ENCODE results near the gene PARS2.
"Not testable (repeated sequence)": the region's sequence is repeated elsewhere in the genome, so short reads cannot be mapped to it uniquely, and the experiment has no call there.

Gene PARS2

GRCh38 chr1:54794451-54795355 is 30.4 kb upstream of the PARS2 start:
- CTCF ChIA-PET, result interaction anchor here (0.5 to 5.1 kb wide), 7 partner anchors 14 to 443 kb away, joined by 3 to 21 read pairs (median 3); no protein-coding TSS in a partner anchor
- Mint-ChIP-seq H3K27ac (no peak overlapping the region), H3K36me3 (peaks cover 7% of the 10 kb centered on the region)

DNA sequence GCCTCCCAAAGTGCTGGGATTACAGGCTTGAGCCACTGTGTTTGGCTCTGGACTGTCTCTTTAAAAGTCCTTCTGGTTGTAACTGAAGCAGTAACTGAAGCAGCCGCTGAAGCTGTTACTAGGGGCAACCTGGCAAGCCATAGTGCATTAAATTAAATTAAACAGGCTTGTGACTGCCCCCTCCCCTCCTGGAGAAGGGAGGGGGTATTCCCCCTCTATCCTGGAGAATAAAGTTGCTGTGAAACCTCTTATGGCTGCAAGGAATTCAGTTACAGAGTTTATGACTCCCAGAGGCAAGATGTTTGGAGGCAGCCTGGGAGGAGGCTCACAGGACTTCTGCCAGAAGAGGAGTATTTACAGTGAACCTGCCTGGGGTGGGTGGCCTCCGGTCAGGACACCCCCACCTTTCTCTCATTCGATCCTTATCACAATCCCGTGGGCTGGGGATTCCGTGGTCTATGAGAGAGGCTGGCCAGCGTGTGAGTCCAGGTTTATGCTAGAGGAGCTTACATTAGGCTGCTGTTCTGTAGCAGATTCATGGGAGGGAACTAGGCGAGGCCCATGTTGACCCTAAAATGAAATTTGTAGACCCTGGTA is 28.5 kb upstream of the PARS2 start:
- Mint-ChIP-seq H3K27me3 (no peaks in the 10 kb centered on the region), H3K9me3 (peaks cover 2% of the 10 kb centered on the region), H3K4me3 (no peak overlapping the region), H3K4me1 (peaks cover 14% of the 10 kb centered on the region), H3K27ac (no peak overlapping the region), H3K36me3 (peaks cover 7% of the 10 kb centered on the region)
- no peak for DNase-seq
- CTCF ChIA-PET, result interaction anchor here (1.2 to 5.1 kb wide), 4 partner anchors 8 to 125 kb away, joined by 3 to 21 read pairs (median 14); partner anchors contain the start of gene TTC22

More at GRCh38 chr1:54794451-54795355, 30.4 kb upstream of the PARS2 start:
- Mint-ChIP-seq H3K27me3 (no peaks in the 10 kb centered on the region), H3K4me3 (no peak overlapping the region), H3K9me3 (peaks cover 2% of the 10 kb centered on the region), H3K4me1 (peaks cover 33% of the 10 kb centered on the region)
- DNase-seq, result no peak

GRCh38 chr1:54791880-54792522 is 27.7 kb upstream of the PARS2 start:
- peak; percentile 71 for DNase-seq
- H3K27me3 Mint-ChIP-seq, result no peaks in the 10 kb centered on the region
- CTCF ChIA-PET, result interaction anchor here (1.0 to 5.1 kb wide), 5 partner anchors 9 to 121 kb away, joined by 3 to 21 read pairs (median 7); partner anchors contain the start of gene TTC22

GRCh38 chr1:54788459-54788858 is 24.1 kb upstream of the PARS2 start:
- H3K4me1 Mint-ChIP-seq, result no peaks in the 10 kb centered on the region
- H3K9me3 Mint-ChIP-seq, result peaks cover 2% of the 10 kb centered on the region
- no peak overlapping the region for H3K27ac Mint-ChIP-seq
- CTCF ChIA-PET, result no interaction called here
- no peak for DNase-seq
- H3K36me3 Mint-ChIP-seq, result peaks cover 4% of the 10 kb centered on the region
- no peak overlapping the region for H3K4me3 Mint-ChIP-seq
- no peaks in the 10 kb centered on the region for H3K27me3 Mint-ChIP-seq

More at GRCh38 chr1:54791880-54792522, 27.7 kb upstream of the PARS2 start:
- no peak overlapping the region for H3K4me3 Mint-ChIP-seq
- H3K36me3 Mint-ChIP-seq, result peaks cover 7% of the 10 kb centered on the region
- H3K27ac Mint-ChIP-seq, result no peak overlapping the region
- H3K9me3 Mint-ChIP-seq, result peaks cover 2% of the 10 kb centered on the region
- peaks cover 10% of the 10 kb centered on the region for H3K4me1 Mint-ChIP-seq

- Mint-ChIP-seq H3K9me3 (peaks cover 2% of the 10 kb centered on the region), H3K4me3 (no peak overlapping the region), H3K27ac (no peak overlapping the region), H3K27me3 (no peaks in the 10 kb centered on the region), H3K4me1 (no peaks in the 10 kb centered on the region), H3K36me3 (peaks cover 4% of the 10 kb centered on the region)
- CTCF ChIA-PET, result no interaction called here
- DNase-seq, result no peak
These were observed 23.3 kb upstream of the PARS2 start for GRCh38 chr1:54787604-54788003.

DNA sequence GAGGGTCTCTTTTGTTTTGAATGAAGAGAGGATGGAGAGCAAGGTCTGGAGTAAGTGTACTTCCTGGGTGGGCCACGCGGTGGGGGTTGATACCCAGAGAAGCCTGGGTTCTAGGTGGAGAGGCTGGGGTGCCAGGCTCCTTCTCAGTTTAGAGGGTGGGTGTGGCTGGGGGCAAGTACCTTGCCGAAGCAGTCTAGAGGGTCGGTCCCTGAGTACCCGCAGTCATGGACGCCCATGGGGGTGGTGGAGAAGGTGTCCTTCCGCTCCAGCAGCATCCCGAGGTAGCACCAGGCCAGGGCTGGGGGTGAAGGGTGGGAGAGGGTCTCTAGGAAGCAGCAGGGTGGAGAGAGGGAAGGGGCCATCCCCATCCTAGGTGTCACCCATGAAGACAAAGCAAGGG is 22.5 kb upstream of the PARS2 start:
- CTCF ChIA-PET, result no interaction called here
- no peak overlapping the region for H3K27ac Mint-ChIP-seq
- no peak overlapping the region for H3K4me3 Mint-ChIP-seq
- H3K27me3 Mint-ChIP-seq, result no peaks in the 10 kb centered on the region
- H3K4me1 Mint-ChIP-seq, result no peaks in the 10 kb centered on the region
- no peak for DNase-seq
- H3K36me3 Mint-ChIP-seq, result peaks cover 1% of the 10 kb centered on the region
- no peaks in the 10 kb centered on the region for H3K9me3 Mint-ChIP-seq

GRCh38 chr1:54784066-54784465 is 19.7 kb upstream of the PARS2 start:
- H3K4me3 Mint-ChIP-seq, result no peak overlapping the region
- H3K27ac Mint-ChIP-seq, result no peak overlapping the region
- H3K36me3 Mint-ChIP-seq, result peaks cover 2% of the 10 kb centered on the region
- no peaks in the 10 kb centered on the region for H3K27me3 Mint-ChIP-seq
- no peaks in the 10 kb centered on the region for H3K9me3 Mint-ChIP-seq
- CTCF ChIA-PET, result no interaction called here
- DNase-seq, result no peak
- H3K4me1 Mint-ChIP-seq, result no peaks in the 10 kb centered on the region

DNA sequence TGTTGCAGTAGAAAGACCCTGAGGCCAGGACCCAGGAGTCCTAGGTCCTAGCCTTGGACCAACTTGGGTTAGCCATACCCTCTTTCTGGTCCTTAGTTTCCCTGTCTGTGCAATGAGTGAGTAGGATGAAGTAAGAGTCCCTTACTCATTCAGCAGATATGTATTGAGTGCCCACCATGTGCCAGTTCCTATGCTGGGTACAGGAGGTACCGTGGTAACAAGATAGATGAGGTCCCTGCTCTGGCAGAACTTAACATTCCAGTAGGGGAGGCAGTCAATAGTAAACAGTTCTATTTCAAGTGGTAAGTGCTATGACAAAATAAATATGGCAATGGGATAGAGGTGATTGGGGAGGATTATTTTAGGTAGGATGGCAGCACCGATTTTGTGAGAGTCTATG is 18.3 kb upstream of the PARS2 start:
- CTCF ChIA-PET, result interaction anchor here (1.0 to 1.7 kb wide), 2 partner anchors 15 to 18 kb away, joined by 4 to 7 read pairs; partner anchors contain the start of gene TTC22

GRCh38 chr1:54782156-54782555 is 17.8 kb upstream of the PARS2 start:
- Mint-ChIP-seq H3K9me3 (no peaks in the 10 kb centered on the region), H3K36me3 (peaks cover 7% of the 10 kb centered on the region), H3K4me3 (no peak overlapping the region), H3K4me1 (no peaks in the 10 kb centered on the region), H3K27me3 (no peaks in the 10 kb centered on the region), H3K27ac (no peak overlapping the region)
- CTCF ChIA-PET, result interaction anchor here (1.7 kb wide), 1 partner anchor 18 kb away, joined by 7 read pairs; the partner anchor contains the start of gene TTC22
- no peak for DNase-seq

More for the DNA sequence above, 18.3 kb upstream of the PARS2 start:
- H3K36me3 Mint-ChIP-seq, result peaks cover 7% of the 10 kb centered on the region
- H3K9me3 Mint-ChIP-seq, result no peaks in the 10 kb centered on the region
- DNase-seq, result no peak
- H3K4me3 Mint-ChIP-seq, result no peak overlapping the region
- no peaks in the 10 kb centered on the region for H3K4me1 Mint-ChIP-seq
- no peak overlapping the region for H3K27ac Mint-ChIP-seq
- H3K27me3 Mint-ChIP-seq, result no peaks in the 10 kb centered on the region

DNA sequence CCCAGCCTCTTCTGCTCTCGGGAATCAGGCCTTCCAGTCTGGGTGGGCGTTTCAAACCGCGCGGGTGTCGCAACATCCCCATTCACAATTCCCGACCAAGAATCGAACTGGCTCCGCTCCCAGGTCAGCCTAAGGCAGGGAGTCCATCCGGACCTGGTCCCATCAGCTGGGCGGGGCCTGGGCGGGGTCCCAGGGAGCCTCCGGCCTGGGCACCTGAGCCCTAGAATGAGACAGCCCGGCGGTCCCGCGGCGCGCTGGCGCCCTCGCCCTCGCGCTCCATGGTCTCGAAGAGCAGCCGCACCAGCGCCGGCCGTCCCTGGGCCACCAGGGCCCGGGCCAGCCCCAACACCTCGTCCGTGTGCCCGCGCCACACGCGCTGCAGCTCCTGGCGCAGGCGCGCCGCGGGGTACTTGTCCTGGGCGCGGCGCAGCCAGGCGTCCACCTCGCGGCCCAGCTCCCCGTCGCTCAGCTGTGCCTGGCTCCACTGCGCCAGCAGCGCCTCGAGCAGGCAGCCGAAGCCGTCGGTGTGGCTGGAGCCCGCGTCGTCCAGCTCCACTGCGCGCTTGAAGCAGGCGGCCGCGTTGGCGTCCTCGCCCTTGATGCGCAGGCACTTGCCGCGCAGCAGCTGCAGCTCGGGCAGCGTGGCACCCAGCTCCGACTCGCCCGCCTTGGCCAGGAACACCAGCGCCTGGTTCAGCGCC is 16.9 kb upstream of the PARS2 start:
- peaks cover 7% of the 10 kb centered on the region for H3K36me3 Mint-ChIP-seq
- CTCF ChIA-PET, result interaction anchor here (0.9 to 1.7 kb wide), 2 partner anchors 13 to 19 kb away, joined by 3 to 7 read pairs; partner anchors contain the start of gene TTC22

DNA sequence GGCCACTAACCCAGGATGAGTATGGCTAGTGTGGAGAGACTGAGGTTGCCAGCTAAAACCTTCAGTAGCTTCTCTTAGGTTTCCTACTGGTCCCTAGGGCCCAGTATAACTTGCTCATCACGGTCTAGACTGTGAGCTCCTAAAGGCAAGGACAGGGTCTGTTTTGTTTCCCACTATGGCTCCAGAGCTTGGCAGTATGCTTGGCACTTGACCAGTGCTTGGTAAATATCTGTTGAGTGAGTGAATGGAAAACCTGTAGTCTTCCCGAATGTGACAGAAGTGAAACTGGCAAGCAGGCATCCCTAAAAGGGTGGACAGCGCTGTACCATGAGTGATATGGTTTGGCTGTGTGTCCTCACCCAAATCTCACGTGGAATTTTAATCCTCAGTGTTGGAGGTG is 13.1 kb upstream of the PARS2 start:
- Mint-ChIP-seq H3K36me3 (peaks cover 7% of the 10 kb centered on the region), H3K9me3 (no peaks in the 10 kb centered on the region), H3K4me1 (no peaks in the 10 kb centered on the region), H3K27ac (no peak overlapping the region), H3K27me3 (no peaks in the 10 kb centered on the region), H3K4me3 (no peak overlapping the region)
- CTCF ChIA-PET, result interaction anchor here (1.6 kb wide), 1 partner anchor 15 kb away, joined by 7 read pairs; no protein-coding TSS in a partner anchor
- no peak for DNase-seq

More for the DNA sequence above, 16.9 kb upstream of the PARS2 start:
- Mint-ChIP-seq H3K27ac (no peak overlapping the region), H3K4me3 (no peak overlapping the region), H3K4me1 (no peaks in the 10 kb centered on the region), H3K27me3 (no peaks in the 10 kb centered on the region), H3K9me3 (no peaks in the 10 kb centered on the region)
- no peak for DNase-seq

GRCh38 chr1:54777011-54777410 is 12.7 kb upstream of the PARS2 start:
- H3K27ac Mint-ChIP-seq, result no peak overlapping the region
- no peaks in the 10 kb centered on the region for H3K9me3 Mint-ChIP-seq
- CTCF ChIA-PET, result interaction anchor here (1.6 kb wide), 1 partner anchor 15 kb away, joined by 7 read pairs; no protein-coding TSS in a partner anchor
- no peaks in the 10 kb centered on the region for H3K4me1 Mint-ChIP-seq
- no peak for DNase-seq
- H3K27me3 Mint-ChIP-seq, result no peaks in the 10 kb centered on the region
- H3K4me3 Mint-ChIP-seq, result no peak overlapping the region
- peaks cover 7% of the 10 kb centered on the region for H3K36me3 Mint-ChIP-seq

DNA sequence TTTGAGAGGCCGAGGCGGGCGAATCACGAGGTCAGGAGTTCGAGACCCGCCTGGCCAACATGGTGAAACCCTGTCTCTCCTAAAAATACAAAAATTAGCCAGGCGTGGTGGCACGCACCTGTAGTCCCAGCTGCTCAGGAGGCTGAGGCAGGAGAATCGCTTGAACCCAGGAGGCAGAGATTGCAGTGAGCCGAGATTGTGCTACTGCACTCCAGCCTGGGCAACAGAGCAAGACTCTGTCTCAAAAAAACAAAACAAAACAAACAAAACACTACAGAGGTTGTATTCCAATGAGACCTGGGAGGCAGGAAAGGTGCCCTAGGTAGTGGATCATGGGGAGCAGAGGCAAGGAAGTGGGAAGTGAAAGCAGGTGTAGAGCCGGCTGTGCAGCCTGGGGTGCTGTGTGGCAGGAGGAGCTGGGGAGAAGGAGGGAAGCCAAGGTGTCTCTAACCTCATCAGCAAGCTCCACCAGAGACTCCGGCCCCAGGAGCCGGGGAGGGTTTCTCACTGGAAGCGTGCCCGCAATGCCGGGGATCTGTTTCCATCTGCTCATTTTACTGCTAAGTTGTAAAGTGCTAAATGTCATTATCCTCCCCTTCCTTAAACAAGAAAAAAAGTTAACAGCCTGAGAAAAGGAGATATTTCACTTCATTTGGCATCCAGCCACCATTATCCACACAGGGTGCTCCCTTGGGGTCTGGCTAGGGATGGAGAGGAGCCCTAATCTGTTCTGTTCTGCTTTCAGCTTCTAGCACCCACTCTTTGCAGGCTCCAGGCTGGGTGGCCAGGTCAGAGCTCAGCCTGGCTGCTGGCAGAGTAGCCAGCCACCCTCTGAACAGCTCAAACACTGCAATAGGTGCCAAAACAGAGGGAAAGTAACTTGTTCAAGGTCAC is 11.8 kb upstream of the PARS2 start:
- CTCF ChIA-PET, result interaction anchor here (1.6 kb wide), 1 partner anchor 16 kb away, joined by 7 read pairs; no protein-coding TSS in a partner anchor
- DNase-seq, H3K9me3 Mint-ChIP-seq, H3K27ac Mint-ChIP-seq, H3K4me3 Mint-ChIP-seq, H3K4me1 Mint-ChIP-seq, H3K27me3 Mint-ChIP-seq, H3K36me3 Mint-ChIP-seq: not testable (repeated sequence)
